Stimulated activated CD4-positive, alpha-beta T cell treated with anti-CD3 and anti-CD28 coated beads, Interleukin-12 subunit alpha, Interleukin-12 subunit beta, amount 100 ng/mL, for 24 hours (primary cell): Measurements from ENCODE around the gene SEMA5B.

ENCODE experiments used
- DNase-seq, 2 experiments: peaks; one replicate each; pipeline ENCODE4 v3.0.0-alpha.2; 2020; ENCODE audit warnings: low read depth in 2 of 2

Gene SEMA5B

DNA sequence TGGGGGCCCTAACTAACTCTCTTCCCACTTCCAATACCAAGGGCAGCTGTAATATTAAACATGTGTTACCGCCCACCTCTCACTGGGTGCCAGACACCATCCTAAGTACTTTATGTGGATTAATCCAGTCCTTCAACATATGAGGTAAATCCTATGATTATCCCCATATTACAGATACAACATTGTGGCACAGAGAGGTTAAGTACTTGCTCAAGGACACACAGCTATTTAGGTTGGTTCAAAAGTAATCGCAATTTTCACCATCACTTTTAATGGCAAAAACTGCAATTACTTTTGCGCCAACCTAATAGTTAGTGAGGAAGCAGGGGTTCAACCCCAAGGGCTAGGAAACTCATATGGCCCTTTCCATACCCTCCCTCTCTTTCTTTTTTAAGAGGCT lies 100.8 kb downstream of the SEMA5B start:
- DNase-seq: no peak

DNA sequence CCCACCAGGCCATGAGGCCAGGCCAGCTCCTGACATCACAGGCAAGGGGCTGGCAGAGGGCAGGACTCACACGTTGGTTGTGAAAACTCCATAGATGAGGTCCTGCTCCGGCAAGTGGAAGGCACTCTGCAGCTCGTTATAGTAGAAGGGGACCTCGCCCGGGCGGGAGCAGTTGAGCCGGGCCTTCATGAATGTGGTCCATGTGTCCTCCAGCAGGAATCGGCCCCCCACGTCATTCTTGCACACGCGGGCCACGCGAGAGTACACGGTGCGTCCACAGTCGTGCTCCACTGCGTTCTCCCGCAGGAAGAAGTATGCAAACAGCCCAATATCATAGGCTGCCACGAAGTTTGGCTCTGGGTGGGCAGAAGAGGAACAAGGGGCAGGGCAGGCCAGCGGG lies 101.2 kb downstream of the SEMA5B start:
- no peak for DNase-seq

DNA sequence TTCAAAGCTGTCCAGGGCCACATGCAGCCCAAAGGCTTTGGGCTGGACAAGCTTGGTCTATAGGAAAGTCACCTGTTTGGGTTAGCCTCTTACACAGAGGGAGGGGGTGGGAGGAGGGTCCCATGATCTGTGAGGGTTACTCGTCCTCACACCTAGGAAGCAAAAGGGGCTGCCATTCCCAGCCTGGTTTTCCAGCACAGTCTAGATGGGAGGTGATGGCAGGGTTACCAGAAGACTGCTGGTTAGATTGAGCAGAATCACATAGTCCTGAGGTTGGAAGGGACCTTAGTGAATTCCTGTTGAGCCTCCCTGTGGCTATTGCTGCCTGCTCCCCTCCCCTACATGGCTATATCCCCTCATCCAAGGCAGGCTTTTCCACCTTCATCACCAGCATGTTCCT lies 101.8 kb downstream of the SEMA5B start:
- no peak for DNase-seq

DNA sequence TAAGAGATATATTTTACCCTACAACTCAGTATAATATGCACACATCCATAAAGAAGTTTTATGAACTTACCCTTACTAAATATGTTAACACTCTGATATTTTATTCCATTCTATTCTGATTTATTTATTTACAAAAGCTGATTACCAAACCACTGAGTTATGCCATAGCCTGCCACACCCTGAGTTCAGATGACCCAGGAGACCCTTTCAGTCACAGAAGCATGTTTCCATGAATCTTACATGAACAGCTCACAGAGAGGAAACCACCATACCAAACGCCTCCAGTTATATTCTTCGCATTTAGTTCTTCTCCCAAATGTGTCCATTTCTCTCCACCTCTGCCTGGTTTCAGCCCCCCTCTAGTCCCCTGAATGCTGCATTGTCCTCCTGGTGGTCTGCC lies 103.5 kb downstream of the SEMA5B start:
- no peak for DNase-seq

DNA sequence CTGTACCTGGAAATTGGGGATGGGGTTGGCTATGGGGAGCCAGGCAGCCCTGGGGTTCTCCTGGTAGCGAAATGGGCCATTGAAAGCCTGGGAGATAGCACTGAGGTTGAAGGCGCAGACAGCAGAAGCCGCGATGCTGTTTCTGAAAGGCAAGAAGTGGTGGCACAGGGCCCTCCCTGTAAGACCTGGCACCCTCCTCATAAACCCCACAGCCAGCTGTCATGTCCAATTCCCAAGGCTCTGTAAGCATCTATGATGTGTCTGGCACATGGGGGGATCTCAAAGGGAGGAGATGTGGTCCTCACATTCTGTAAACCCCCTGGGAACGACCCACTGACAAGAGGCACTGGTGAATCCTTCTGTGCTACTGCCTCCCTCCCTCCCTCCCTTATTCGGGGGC lies 104.0 kb downstream of the SEMA5B start:
- no peak for DNase-seq

DNA sequence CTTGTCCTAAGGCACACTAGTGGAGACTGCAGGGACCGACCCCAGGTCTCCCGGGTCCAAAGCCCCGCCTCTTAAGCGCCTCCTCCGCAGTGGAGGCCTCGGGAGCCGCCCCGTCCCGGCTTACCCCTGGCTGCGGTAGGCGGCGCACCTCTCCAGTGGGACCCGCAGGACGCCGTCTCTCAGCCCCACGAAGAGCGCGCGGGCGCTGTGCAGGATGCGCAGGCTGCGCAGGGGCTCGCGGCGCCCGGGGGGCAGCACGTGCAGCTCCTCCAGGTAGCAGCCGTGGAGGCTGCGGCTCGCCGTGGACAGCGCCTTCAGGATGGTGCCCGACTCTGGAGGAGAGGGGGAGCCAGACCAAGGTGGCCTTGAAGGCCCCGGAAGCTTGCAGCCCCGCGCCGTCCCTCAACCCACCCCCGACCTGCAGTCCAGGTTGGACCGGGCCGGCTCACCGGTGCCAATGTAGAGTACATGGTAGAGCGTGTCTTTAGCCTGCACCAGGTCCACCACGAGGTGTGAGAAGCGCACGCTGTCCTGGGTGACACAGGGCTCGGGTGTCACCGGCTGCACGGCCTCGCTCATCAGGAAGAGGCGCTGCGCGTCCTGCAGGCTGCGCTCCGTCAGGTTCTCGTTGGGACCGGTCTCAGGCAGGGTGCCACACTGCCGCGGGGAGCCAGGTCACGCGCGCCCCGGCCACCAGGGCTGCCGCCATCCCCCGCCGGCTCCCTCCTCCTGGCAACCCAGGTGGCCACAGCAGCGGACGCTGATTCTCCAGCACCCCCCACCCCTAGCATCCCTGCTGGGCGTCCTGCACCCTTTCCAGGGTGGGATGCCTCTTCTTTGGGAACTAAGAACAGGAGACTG lies 105.5 kb downstream of the SEMA5B start:
- peak in 1 of 2 experiments; percentile 27 for DNase-seq

DNA sequence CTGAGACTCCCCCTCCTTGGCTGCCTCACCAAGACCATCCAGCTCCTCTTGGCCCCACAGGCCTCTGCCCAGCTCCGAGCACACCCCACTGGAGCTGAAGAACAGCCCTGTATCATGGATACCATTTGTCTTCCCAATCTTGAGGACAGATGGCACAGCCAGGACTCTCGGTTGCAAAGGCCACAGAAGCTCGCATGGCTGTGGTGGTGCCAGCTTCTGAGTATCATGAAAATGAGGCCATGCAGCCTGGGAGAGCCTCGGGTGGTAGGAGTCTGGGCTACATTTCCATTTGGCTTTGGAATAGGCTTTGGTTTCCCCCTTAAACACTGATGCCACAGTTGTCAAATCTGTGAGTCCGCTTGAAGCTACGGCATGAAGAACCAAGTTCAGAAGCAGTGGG lies 106.6 kb downstream of the SEMA5B start:
- no peak for DNase-seq

DNA sequence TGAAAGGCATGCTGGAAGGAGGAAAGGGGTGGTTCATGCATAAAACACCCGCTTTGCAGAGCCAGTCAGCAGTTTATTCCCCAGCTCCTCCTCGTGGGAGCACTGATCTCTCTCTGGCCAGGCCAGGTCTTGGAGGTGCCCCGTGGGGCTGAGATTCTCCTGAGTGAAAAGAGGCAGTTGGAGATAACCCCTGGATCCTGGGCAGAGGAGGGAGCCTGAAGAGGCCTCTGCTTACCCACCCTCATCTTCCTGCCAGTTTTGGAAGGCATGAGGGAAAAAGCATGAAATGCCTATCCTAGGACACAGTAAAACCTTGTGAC lies 108.3 kb downstream of the SEMA5B start:
- DNase-seq: no peak

DNA sequence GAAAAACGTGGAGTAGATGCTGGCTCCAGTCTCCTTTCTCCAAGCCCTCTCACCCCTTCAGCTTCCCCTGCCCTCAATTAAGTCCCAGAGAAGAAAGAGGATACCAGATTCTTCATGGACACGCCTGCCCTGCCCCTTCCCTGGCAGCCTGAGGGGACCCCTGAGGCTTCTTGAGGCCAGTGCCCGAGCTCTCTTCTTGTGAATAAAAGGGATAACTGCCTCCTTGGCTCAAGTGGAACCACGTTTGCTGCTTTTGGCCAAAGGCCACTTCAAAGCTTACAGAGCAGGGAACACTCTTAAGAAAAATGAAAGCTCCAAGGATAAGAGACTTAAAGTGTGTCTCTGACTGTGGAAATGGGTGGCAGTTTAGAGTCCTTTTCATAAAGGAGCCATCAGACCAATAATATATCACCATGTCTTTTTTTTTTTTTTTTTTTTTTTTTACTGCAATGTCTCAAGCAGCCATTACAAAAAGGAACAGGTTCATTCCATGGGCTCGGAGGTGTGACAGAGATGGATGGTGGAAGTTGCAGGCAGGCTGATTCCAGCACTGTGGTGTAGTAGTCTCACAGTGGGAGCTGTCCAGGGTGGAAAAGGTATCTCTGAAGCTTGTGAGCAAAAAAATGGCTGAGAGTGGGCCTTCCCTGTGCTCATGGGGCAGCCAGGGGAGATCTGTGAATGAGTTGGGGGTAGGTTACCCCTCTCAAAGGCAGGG lies 108.8 kb downstream of the SEMA5B start:
- no peak for DNase-seq

DNA sequence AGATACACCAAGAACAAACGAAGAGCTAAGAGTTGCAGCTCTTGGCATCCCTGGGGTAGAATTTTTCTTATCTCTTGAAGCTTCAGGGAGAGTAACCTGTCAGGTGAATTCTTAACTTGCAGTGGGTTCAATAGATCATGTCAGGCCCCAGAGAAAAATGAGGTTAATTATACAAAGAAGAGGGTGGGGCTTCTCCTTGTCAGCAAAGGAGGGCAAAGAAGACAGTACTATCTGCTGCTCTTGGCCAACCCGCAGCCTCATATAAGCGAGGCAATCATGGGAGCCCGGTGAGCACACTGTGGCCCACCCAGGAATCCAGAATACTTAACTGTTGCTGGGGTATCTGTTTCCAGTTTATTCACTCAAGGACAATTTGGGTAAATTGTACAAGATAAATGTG lies 110.2 kb downstream of the SEMA5B start:
- no peak for DNase-seq

DNA sequence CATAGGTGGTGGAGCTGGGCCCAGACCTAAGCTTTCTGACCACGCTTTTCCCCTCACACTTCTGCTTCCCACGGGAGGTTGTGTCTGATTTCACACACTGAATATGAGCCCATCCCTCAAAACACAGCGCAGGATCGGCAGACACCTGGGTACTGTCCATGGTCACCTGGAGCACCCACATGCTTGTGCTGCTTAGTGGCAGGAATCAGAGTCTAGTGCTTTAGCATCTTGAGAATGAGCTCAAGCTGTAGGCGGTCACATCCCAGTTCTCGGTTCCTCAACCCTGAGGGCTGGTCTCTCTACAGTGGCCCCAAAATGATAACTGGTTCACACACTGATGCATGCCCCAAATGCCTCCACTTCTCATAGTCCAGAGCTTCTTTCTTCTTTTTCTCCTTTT lies 111.0 kb downstream of the SEMA5B start:
- no peak for DNase-seq

DNA sequence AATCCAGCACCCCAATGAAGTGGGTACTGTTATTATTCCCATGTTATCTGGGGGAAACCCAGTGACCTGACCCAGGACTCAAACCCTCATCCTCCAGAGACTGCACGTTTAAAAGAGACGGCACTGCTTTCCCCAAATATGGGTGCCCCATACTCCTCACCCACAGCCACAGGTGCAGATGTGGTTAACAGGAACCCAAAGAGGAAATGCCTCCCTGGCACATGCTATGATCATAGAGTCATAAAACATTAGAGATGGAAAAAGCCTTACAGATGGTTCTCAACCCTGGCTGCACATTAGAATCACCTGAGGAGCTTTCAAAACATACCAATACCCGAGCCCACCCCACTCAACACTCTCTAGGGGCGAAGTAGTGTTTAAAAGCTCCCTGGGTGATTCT lies 111.5 kb downstream of the SEMA5B start:
- DNase-seq: no peak

DNA sequence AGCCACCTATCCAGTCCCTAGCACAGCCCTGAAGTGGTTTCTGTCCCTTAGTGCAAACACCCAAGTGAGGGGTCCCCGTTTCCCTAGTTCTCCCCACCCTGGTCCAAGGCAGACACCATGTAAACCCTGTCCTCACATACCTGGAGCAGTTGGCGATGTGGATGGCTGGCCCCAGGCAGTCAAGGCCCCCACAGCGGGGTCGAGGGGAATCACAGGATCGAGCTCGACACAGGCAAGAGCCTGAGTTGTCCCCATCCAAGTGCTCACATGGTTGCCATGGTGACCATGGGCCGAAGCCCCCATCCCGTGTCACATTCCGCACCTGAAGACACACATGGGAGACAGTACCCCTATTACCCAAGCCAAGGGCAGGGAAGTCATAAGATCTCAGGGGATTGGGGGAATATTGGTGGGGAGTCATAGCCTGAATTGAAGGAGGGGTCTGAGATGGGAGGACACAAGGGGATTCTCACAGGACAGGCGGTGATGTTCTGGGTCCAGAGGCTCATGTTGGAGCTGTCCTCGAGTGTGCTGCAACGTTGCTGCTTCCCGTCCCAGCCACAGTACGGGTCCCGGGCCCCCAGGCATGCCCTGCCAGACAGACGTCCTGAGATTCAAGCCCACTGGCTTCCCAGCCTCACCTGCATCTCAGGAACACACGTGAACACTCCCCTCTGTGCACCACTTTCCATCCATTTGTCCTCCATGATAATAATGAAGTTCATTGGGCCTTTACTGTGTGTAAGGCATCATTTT lies 112.1 kb downstream of the SEMA5B start:
- no peak for DNase-seq

DNA sequence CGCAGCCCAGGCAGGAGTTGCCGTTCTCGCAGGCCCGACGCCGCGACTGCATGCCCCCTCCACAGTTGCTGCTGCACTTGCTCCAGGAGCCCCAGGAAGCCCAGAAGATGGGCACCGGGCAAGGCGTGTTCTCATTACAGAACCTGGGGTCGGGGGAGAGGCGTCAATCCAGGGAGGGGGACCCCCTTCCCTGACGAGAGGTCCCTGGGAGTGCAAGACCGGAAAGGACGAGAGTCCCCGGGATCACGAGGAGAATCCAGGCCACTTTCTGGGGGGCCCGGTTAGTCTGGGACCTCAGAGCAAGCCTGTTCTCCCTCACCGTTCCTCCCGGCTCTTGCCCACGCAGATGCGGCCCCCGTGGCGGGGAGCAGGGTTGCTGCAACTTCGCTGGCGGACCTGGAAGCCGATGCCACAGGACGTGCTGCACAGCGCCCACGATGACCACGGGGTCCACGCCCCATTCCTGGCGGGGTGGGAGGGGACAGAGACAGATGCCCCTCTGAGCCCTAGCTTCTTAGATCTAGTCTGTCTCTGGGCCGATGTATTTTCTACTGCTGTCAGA lies 113.9 kb downstream of the SEMA5B start:
- no peak for DNase-seq

DNA sequence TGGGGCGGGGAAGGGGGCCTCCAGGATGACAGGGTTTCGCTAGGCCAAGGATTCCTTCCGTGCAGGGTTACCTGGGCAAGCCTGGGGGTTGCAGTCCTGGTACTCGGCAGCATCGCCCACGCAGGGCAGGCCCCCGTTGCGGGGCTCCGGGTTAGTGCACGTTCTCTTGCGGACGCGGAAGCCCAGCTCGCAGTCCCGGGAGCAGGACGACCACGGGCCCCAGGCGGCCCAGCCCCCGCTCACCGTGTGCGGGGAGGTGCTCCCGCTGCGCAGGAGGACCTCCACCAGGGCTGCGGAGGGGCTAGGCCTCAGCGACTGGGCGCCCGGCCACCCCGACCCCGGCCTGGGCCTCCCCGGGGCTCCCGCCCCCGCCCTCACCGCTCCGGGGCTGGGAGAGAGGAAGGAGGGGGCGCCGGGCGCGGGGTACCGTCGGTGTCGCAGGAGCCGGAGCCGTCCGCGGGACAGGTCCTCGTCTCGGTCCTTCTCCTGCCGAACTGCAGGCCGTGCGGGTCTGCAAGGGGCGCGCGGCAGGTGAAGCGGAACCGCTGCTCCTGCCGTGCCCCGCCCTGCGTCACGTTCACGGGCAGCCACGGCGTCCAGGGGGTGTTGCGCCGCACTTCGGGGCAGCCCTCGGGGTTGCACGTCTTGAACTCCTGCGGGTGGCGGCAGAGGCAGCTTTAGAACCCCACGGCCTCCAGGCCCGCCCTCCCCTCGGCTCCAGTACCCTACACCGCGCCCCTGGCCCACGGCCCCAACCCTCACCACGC lies 114.6 kb downstream of the SEMA5B start:
- DNase-seq: no peak

DNA sequence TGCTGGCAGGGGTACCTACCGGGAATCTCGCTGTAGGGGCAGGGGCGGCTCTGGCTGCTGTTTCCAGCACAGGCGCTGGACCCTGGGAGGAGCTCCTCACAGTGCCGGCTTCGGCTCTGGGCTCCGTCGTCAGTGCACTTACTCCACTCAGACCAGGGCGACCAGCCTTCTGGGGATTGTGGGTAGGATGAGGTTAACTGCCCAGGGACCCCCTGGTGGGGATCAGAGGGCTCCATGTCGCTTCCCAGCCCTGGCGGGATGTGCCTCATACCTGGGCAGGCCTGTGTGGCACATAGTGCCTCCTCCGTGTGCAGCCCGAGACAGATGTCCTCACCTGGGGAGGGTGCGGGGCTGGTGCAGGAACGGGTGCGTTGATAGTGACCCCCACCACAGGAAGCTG lies 115.7 kb downstream of the SEMA5B start:
- DNase-seq: no peak

DNA sequence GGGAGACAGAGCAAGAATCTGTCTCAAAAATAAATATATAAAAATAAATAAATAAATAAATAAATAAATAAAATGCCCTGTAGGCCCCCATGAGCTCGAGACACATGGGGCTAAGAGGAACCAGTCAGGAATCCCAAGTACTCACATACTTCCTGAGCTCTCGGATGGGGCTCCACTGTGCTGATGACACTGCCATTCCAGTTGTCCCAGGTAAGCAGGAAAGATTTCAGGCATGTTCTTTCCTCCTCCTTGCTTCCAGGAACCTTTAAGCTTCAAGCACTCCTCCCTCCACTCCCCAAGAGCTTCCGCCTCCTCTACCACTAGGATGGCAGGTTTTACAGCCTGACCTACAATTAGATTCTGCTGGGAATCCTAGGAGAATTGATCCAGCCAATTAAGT lies 119.3 kb downstream of the SEMA5B start:
- no peak for DNase-seq

DNA sequence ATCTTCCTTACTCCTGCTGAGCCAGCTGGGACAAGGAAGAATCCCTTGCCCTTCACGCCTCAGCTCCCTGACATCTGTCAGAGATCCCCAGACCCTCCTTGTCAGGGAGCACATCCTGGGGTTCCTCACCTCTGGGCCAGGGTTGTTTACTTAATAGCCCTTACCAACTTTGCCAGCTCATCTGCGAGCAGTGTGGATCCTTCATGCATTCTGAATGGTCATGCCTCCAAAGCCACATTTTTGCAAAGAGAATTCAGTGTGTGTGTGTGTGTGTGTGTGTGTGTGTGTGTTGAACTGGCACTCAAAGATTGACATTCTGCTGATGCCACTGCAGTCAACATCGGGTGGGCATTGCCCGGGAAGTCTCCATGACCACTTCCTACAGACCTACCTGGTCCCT lies 120.1 kb downstream of the SEMA5B start:
- DNase-seq: no peak

DNA sequence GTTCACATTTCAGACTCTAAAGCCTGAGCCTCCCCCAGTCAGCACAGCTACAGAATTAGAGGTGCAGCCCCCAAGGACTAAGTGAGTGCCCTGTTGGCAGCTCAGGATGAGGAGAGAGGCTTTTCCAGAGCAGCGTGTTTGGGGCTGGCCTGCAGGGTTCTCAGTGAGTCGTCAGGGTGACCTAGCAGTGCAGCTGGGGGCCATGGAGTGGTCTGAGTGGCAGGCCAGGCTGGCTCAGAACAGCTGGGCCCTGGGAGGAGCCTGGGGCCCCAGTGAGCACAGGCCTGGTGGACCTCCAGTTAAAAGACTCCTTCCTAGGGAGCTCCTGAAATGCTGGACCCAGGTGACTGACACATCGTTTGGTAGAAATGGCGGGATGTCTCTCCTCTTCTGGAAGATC lies 124.4 kb downstream of the SEMA5B start:
- DNase-seq: no peak

DNA sequence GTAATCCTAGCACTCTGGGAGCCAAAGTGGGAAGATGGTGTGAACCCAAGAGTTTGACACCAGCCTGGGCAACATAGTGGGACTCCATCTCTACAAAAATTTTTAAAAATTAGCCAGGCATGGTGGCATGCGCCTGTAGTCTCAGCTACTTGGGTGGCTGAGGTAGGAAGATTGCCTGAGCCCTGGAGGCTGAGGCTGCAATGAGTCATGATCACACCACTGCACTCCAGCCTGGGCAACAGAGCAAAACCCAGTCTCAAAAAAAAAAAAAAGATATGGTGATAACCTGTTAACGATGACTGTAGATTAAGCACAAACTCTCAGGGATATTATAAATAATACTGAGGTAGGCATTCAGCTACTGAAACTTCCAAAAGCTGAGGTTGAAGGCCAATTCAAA lies 125.2 kb downstream of the SEMA5B start:
- DNase-seq: no peak

DNA sequence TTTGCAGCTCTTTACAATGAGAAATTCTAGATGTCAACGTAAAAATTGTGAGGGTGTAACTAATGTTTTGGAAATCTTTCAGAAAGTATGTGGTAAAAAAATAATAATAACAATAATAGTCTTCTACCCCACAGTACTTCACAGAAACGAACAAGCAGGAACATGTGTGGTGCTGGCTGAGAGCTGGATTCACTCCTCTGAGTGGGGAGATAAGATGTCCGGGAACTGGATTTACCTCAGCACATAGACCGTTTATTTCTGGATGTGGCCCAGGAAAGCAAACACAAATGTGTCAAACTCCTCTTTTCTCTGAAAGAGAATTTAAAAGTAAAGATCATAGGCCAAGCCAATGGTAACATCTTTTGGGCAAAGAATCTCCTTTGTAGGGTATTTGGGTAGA lies 129.3 kb downstream of the SEMA5B start:
- no peak for DNase-seq
